Measurements from ENCODE around the gene KDM4E.

KDM4E gene

DNA sequence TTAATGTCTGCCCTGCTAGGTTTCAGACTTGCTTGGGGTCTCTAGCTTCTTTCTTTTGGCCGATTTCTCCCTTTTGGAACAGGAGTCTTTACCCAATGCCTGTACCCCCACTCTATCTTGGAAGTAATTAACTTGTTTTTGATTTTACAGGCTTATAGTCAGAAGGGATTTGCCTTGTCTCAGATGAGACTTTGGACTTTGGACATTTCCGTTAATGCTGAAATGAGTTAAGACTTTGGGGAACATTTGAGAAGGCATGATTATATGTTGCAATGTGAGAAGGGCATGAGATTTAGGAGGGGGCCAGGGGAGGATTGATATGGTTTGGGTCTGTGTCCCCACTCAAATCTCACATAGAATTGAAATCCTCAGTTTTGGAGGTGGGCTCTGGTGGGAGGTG lies 29.3 kb downstream of the KDM4E start:
- ATAC-seq, result no peak

- ATAC-seq, result peak in 1 of 2 donors; percentile 38
These were observed 30.3 kb downstream of the KDM4E start for GRCh38 chr11:95055283-95055897.

DNA sequence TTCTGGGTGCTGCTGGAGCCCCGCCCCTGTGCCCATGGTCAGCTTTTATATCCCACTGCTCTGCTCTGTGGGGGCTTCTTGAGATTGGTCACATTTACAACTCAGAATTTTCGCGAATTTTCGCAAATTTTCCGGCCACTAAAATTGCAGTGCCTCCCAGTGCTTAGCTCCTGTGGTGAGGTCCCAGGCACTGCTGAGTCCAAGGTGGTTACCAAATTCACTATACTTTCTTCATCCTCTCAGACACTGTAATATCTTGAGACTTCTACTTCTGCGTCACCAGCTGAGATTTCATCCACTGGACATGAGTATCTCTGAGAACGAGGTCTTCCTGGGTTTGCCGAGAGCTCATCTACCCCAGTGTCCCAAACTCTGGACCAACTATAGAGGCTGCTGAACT lies 32.9 kb downstream of the KDM4E start:
- ATAC-seq, result no peak

DNA sequence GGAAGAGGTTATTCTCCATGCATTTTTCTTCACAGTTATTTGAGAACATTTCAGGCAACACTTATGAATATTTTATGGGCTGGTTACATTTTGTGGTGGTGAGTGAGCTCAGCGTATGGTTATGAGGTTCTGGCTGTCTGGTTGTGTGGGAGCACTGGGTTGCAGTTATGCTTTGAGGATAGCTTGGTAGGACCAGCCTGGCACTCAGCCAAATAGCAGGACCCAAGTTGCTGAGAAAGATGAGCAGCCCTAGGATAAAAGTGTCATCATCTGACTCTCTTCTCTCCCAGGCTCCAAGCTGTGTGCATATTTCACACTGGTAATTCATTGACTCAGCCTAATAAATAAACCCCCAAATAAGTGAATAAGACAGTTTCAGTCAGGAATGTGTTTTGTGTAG lies 33.6 kb downstream of the KDM4E start:
- no peak for ATAC-seq

DNA sequence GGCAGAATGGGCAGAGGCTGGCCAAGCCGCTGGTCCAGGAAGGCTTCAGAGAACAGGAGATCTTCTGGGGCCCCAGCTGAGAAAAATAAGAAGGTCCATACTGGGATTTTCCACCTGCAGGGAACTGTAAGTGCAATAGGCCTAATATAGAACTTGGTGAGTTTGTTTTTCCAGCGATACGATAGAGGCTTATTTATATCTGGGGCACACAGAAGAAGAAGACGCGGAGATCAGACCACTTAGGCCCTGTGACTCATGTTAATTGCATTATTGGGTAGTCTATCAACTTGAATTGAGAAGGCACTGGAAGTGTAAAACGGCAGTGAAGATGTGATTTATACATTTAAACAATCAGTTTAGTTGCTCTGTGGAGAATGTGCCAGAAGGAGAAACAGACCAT lies 34.0 kb downstream of the KDM4E start:
- no peak for ATAC-seq

DNA sequence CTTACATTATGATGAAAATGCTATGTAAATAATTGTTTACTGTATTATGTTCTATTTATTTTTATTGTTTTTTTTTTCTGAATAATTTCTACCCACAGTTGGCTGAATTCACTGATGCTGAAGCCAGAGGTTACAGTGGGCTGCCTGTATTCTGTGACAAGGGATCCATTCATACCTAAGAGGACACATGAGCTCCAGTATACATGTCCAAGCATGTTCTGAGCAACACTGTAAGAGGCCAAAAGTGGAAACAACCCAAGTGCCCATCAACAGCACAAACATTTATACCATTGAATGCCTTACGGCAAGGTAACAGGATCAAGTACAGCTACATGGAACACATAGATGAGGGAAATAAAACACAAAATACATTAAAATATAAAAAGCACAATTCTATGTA lies 40.3 kb downstream of the KDM4E start:
- ATAC-seq, result no peak

GRCh38 chr11:95066716-95067038 lies 41.6 kb downstream of the KDM4E start, which contains the start of gene SRSF8:
Gene SRSF8, plus strand, starts transcription at chr11:95066919. Its CDS starts 308 bp downstream, at chr11:95067227.
- ATAC-seq, result peak; percentile 37 to 45

DNA sequence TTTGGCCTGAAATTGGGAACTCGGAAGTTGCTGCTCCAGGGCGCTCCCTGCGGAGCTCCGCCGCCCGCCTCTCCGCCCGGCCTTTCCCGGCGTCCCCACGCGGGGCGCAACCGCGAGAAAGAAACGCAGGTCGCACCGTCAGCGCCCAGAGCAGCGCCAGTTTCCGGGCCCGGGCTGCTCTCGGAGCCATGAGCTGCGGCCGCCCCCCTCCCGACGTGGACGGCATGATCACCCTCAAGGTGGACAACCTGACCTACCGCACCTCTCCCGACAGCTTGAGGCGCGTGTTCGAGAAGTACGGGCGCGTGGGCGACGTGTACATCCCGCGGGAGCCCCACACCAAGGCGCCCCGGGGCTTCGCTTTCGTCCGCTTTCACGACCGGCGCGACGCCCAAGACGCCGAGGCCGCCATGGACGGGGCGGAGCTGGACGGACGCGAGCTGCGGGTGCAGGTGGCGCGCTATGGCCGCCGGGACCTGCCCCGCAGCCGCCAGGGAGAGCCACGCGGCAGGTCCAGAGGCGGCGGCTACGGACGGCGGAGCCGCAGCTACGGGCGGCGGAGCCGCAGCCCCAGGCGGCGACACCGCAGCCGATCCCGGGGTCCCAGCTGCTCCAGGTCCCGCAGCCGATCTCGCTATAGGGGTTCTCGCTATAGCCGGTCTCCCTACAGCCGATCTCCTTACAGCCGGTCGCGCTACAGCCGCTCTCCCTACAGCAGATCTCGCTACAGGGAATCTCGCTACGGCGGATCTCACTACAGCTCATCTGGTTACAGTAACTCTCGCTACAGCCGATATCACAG lies 42.2 kb downstream of the KDM4E start:
- ATAC-seq, result peak; percentile 70 to 73

DNA sequence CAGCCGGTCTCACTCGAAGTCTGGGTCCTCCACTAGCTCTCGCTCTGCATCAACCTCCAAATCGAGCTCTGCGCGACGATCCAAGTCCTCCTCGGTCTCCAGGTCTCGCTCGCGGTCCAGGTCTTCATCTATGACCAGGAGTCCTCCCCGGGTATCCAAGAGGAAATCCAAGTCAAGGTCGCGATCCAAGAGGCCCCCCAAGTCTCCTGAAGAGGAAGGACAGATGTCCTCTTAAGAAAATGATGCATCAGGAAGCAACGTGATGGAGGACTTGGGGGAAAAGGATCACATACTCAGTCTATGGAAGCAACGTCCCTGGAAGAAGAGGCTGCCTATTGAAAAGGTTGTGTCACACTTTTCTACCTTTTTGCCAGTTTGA lies 42.8 kb downstream of the KDM4E start:
- no peak for ATAC-seq

- peak; percentile 64 to 70 for ATAC-seq
These were observed 43.5 kb downstream of the KDM4E start for GRCh38 chr11:95068549-95068948.

DNA sequence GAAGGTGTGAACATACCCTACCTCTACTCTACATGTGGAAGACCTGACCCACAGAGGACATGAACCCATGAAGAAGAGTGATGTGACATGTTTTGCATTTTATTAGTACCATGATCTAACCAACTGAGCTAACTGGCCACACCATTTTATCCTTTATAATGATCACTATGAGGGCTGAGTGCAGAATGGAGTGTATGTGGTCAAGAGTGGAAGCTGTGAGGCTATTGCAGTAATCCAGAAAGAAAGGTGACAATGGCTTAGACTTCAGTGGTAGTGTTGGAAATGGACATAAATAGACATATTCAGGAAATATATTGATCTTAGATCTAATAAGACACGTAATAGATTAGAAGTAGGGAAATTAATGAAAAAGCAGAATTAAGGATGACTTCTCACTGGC lies 45.4 kb downstream of the KDM4E start:
- ATAC-seq, result no peak

DNA sequence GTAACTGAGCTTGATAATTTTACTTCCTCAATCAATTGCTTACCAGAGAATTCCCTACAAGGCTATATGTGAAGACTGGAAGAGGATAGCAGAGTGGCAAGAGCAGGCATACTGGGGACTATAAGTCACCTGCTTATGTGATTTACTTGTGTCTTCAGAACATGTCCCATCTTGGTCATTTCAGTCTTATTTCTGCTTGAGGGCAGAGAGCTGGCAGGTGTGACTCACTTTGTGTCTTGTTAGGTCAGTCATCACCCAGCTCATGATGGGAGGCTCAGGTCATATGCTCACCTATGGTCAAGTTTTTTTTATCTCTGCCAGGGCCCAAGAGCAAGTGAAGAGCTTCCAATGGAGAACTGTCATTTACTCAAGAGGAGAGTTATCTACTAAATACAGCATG lies 47.9 kb downstream of the KDM4E start:
- ATAC-seq, result no peak

DNA sequence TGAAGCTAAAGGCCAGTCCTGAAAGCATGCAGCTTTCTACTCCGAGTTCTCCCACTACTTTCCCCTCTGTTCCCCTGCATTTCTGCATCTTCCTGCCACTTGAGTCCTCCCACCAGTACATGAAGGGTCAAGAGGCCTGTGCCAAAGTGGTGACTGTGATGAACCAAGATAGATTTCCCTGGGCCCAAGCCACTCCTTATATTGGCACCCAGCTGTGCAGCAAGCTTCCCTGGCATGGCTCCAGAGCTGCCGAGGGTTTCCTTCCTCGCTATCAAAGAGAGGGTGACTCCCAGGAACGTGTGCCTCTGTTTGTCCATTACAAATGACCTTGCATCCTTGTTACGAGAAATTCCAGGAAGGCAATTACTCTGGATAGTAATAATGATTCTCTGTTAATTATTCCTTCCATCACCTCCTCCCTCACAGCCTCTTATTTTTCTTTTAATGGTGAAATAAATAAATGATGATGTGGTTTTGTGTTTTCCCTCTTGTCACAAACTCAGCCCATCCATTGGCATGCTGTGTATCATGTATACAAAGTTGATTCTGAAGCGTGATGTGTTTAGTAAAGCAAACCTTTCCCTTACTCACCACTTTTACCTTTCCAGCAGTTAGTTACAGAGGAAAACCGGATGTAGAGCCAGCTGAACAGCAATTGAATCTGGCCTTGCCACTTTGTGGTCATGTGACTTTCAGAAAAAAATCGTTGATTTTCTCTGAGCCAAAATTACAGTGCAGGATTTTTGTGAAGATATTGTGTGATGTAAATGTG lies 49.9 kb downstream of the KDM4E start:
- no peak for ATAC-seq

GRCh38 chr11:95076416-95076815 lies 51.4 kb downstream of the KDM4E start:
- ATAC-seq, result no peak

GRCh38 chr11:95076981-95077380 lies 51.9 kb downstream of the KDM4E start:
- no peak for ATAC-seq

Data from activated CD4-positive, CD25-positive, alpha-beta regulatory T cell treated with anti-CD3 and anti-CD28 coated beads, Interleukin-2, amount 50 U/mL, for 24 hours (primary cell).